Coronary artery (tissue), 2 donors: ENCODE data around the gene IPCEF1.
"Not testable (repeated sequence)": the region's sequence is repeated elsewhere in the genome, so short reads cannot be mapped to it uniquely, and the experiment has no call there.

Source experiments
- DNase-seq: peaks from one replicate; pipeline ENCODE4 v3.0.0-alpha.2; 2017; ENCODE audit warnings: low spot score
- H3K27ac ChIP-seq, 2 donors: fragments of 200-600 bp; sonication (generic); one replicate each; pipeline ENCODE4 v1.5.1; 2016 to 2019
- H3K4me3 ChIP-seq: fragments of 200-600 bp; sonication (generic); 2 replicates; pipeline ENCODE4 v1.5.1; 2016; ENCODE audit warnings: mild to moderate bottlenecking, moderate library complexity
- TF ChIP-seq, protein P1 (sequence below): fragments of 200-600 bp; sonication (generic); IDR thresholded peaks from one replicate; pipeline ENCODE4 v1.5.1; 2019; ENCODE audit warnings: antibody characterized with exemption

The IPCEF1 gene

DNA sequence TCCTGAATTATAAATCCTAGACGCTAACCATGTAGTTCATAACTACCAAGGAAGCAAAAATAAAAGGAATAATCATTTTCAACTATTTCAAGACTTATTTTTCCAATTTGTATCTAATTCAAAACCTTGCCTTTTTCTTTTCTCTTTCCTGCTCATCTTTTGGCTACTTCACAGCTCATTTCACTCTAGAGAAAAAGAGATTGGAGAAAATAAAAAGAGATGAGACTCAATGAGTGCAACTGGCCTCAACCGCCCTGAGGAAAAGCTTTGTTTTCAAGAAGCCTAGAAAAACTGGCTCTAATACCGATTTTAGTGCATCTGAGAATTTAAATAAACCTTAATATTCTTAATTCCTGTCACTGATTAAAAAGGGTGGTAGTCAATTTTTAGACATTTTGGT, 36.4 kb downstream of the IPCEF1 start:
- H3K27ac ChIP-seq, result no peak overlapping the region
- TF ChIP-seq, protein P1, sequence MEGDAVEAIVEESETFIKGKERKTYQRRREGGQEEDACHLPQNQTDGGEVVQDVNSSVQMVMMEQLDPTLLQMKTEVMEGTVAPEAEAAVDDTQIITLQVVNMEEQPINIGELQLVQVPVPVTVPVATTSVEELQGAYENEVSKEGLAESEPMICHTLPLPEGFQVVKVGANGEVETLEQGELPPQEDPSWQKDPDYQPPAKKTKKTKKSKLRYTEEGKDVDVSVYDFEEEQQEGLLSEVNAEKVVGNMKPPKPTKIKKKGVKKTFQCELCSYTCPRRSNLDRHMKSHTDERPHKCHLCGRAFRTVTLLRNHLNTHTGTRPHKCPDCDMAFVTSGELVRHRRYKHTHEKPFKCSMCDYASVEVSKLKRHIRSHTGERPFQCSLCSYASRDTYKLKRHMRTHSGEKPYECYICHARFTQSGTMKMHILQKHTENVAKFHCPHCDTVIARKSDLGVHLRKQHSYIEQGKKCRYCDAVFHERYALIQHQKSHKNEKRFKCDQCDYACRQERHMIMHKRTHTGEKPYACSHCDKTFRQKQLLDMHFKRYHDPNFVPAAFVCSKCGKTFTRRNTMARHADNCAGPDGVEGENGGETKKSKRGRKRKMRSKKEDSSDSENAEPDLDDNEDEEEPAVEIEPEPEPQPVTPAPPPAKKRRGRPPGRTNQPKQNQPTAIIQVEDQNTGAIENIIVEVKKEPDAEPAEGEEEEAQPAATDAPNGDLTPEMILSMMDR, result no peak
- no peak for DNase-seq
- no peak overlapping the region for H3K4me3 ChIP-seq

GRCh38 chr6:154319231-154319858, 37.3 kb downstream of the IPCEF1 start:
- TF ChIP-seq, protein P1, result no peak
- Histone ChIP-seq H3K4me3 (no peak overlapping the region), H3K27ac (no peak overlapping the region)
- DNase-seq, result no peak

GRCh38 chr6:154318721-154319120, 37.9 kb downstream of the IPCEF1 start:
- TF ChIP-seq, protein P1, result no peak
- H3K27ac ChIP-seq, result no peak overlapping the region
- H3K4me3 ChIP-seq, result no peak overlapping the region
- no peak for DNase-seq

DNA sequence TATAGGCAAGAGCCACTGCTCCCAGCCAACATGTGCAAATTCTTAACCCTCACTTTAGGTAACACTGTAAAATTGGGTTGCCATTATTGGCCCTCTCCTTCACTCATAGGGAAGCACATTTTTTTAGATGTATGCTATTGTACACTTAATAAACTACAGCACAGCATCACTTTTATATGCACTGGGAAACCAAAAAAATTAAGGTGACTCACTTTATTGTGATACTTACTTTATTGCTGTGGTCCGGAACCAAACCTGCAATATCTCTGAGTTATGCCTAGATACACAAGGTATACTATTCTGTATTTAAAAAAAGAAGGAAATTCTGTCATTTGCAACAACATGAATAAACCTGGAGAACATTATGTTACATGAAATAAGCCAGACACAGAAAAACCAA, 40.5 kb downstream of the IPCEF1 start:
- no peak overlapping the region for H3K4me3 ChIP-seq
- DNase-seq, result no peak
- TF ChIP-seq, protein P1, result no peak
- H3K27ac ChIP-seq, result no peak overlapping the region

GRCh38 chr6:154314084-154314483, 42.5 kb downstream of the IPCEF1 start:
- TF ChIP-seq, protein P1, result no peak
- DNase-seq, result no peak
- Histone ChIP-seq H3K27ac (no peak overlapping the region), H3K4me3 (no peak overlapping the region)

DNA sequence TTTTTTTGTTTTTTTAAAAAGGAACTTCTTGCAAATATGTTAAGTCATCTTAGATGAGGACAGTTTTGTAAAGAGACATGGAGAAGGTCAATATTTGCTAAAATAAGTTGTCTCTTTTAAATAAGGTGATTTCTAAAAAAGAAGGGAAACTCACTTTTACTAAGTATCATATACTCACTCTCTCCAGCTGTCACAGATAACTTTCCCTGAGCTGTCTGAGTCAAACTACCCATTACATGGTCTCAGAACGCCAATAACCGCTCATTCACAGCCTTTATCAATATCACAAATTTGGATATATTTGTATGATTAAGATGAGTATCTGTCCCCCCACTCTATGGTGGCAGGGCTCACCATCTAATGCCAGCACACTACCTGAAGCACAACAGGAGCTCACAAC, 47.6 kb downstream of the IPCEF1 start:
- TF ChIP-seq, protein P1, result no peak
- Histone ChIP-seq H3K27ac (no peak overlapping the region), H3K4me3 (no peak overlapping the region)
- no peak for DNase-seq

GRCh38 chr6:154307696-154308425, 48.7 kb downstream of the IPCEF1 start:
- no peak for DNase-seq
- TF ChIP-seq, protein P1, result no peak
- no peak overlapping the region for H3K4me3 ChIP-seq
- H3K27ac ChIP-seq, result no peak overlapping the region

DNA sequence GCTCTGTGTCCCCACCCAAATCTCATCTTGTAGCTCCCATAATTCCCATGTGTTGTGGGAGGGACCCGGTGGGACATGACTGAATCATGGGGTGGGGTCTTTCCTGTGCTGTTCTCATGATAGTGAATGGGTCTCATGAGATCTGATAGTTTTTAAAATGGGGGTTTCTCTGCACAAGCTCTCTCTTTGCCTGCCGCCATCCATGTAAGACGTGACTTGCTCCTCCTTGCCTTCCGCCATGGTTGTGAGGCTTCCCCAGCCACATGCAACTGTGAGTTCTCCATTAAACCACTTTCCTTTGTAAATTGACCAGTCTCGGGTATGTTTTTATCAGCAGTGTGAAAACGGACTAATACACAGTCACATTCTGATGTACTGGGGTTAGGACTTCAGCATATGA, 49.5 kb downstream of the IPCEF1 start:
- H3K4me3 ChIP-seq, DNase-seq, H3K27ac ChIP-seq: not testable (repeated sequence)
